ENCODE results near the gene ACSF2. TPM values are rescaled to one million over a fixed set of nuclear protein-coding genes. Genes with fewer than 3 reads are reported as not detected.

ACSF2 gene
- total RNA-seq, 1 donor from 2014 or later = 70.4 TPM

- Histone ChIP-seq H3K36me3 (no peaks in the 10 kb centered on the region), H3K4me1 (no peaks in the 10 kb centered on the region), H3K27ac (no peak overlapping the region), H3K9me3 (no peaks in the 10 kb centered on the region), H3K4me3 (no peak overlapping the region), H3K27me3 (ENCODE audit: low read depth) (no peaks in the 10 kb centered on the region)
- TF ChIP-seq CTCF (IDR thresholded peaks at IDR 0.05) = no peak
- no peak for ATAC-seq
- intact Hi-C loops (cut with DNase I) = no loop called here
- DNase-seq = no peak
Measured at GRCh38 chr17:50514936-50515702, 89.1 kb downstream of the ACSF2 start.

GRCh38 chr17:50517011-50517410 lies 91.0 kb downstream of the ACSF2 start:
- no peak for ATAC-seq
- DNase-seq = no peak
- Histone ChIP-seq H3K4me3 (no peak overlapping the region), H3K27ac (no peak overlapping the region), H3K36me3 (no peaks in the 10 kb centered on the region), H3K9me3 (no peaks in the 10 kb centered on the region), H3K4me1 (no peaks in the 10 kb centered on the region), H3K27me3 (ENCODE audit: low read depth) (no peaks in the 10 kb centered on the region)
- no peak for TF ChIP-seq CTCF (IDR thresholded peaks at IDR 0.05)
- intact Hi-C loops (cut with DNase I) = no loop called here

- no peaks in the 10 kb centered on the region for H3K27me3 ChIP-seq (ENCODE audit: low read depth)
Measured at GRCh38 chr17:50517504-50518383, 91.7 kb downstream of the ACSF2 start.

GRCh38 chr17:50518384-50519023 lies 92.5 kb downstream of the ACSF2 start:
- ATAC-seq = no peak
- no peak overlapping the region for H3K27ac ChIP-seq

More at GRCh38 chr17:50517504-50518383, 91.7 kb downstream of the ACSF2 start:
- no peaks in the 10 kb centered on the region for H3K9me3 ChIP-seq
- no peaks in the 10 kb centered on the region for H3K4me1 ChIP-seq
- H3K36me3 ChIP-seq = no peaks in the 10 kb centered on the region
- TF ChIP-seq CTCF (IDR thresholded peaks at IDR 0.05) = no peak
- H3K4me3 ChIP-seq = no peak overlapping the region
- ATAC-seq (no peak), DNase-seq (no peak)
- intact Hi-C loops (cut with DNase I) = no loop called here
- no peak overlapping the region for H3K27ac ChIP-seq

More at GRCh38 chr17:50518384-50519023, 92.5 kb downstream of the ACSF2 start:
- H3K9me3 ChIP-seq = no peaks in the 10 kb centered on the region
- H3K36me3 ChIP-seq = no peaks in the 10 kb centered on the region
- no peaks in the 10 kb centered on the region for H3K4me1 ChIP-seq
- intact Hi-C loops (cut with DNase I) = no loop called here
- no peaks in the 10 kb centered on the region for H3K27me3 ChIP-seq (ENCODE audit: low read depth)
- H3K4me3 ChIP-seq = no peak overlapping the region
- no peak for DNase-seq
- TF ChIP-seq CTCF (IDR thresholded peaks at IDR 0.05) = no peak

Data from lower lobe of right lung (tissue), 2 donors.